K562 (cell line): Measurements from ENCODE around the gene DTX1. TPM values are rescaled to one million over a fixed set of nuclear protein-coding genes. Genes with fewer than 3 reads are reported as not detected.

Experiments
- HDAC2 ChIP-seq: fragments of 450-650 bp; IDR thresholded peaks from 2 replicates; pipeline ENCODE4 v1.6.1; 2016; ENCODE audit warnings: mild to moderate bottlenecking
- XRCC5 ChIP-seq: fragments of 200-400 bp; formaldehyde crosslinking; IDR thresholded peaks from 2 replicates; pipeline ENCODE4 v1.6.1; 2017; ENCODE audit warnings: low read depth, mild to moderate bottlenecking, low read length
- polyA plus RNA-seq, 8 experiments: library from polyadenylated mRNA; depleted of rRNA in 4 of 8; stranded (reverse) in 5 of 8; unstranded in 3 of 8; fragments of >200 nt; fragmentation: Nextera tagmentation in 2 of 8; fragmentation: Illumina TruSeq in 1 of 8; extraction: Ambion mirVana in 2 of 8; extraction: Trizol in 1 of 8; gene quantifications; 2 replicates each; pipeline versions ENCODE4 v1.2.1 to v1.2.3, GENCODE V29; 2011 to 2014; ENCODE audit warnings: inconsistent platforms in 1 of 8, missing spikeins in 1 of 8
- total RNA-seq, 7 experiments: library from RNA; depleted of rRNA in 6 of 7; stranded (reverse); fragments of >200 nt in 6 of 7; fragmentation: Illumina TruSeq in 2 of 7; extraction: Trizol in 2 of 7; gene quantifications; 2 replicates each; pipeline versions ENCODE4 v1.2.1 to v1.2.3, GENCODE V29; 2011 to 2021; ENCODE audit warnings: low replicate concordance in 1 of 7
- TF ChIP-seq, protein P1 (sequence below): fragments of 450-650 bp; IDR thresholded peaks from 2 replicates; pipeline ENCODE4 v1.6.1; 2016; ENCODE audit warnings: low read depth

DTX1 gene
- total and polyA plus RNA-seq, 9 of the 15 experiments (the other 6 are each of a cell fraction or from before 2014, with no cell fraction given): not detected

GRCh38 chr12:113135178-113136127 is 78.9 kb downstream of the DTX1 start, which contains the start of gene RASAL1 (continued):
- TF ChIP-seq, protein P1, sequence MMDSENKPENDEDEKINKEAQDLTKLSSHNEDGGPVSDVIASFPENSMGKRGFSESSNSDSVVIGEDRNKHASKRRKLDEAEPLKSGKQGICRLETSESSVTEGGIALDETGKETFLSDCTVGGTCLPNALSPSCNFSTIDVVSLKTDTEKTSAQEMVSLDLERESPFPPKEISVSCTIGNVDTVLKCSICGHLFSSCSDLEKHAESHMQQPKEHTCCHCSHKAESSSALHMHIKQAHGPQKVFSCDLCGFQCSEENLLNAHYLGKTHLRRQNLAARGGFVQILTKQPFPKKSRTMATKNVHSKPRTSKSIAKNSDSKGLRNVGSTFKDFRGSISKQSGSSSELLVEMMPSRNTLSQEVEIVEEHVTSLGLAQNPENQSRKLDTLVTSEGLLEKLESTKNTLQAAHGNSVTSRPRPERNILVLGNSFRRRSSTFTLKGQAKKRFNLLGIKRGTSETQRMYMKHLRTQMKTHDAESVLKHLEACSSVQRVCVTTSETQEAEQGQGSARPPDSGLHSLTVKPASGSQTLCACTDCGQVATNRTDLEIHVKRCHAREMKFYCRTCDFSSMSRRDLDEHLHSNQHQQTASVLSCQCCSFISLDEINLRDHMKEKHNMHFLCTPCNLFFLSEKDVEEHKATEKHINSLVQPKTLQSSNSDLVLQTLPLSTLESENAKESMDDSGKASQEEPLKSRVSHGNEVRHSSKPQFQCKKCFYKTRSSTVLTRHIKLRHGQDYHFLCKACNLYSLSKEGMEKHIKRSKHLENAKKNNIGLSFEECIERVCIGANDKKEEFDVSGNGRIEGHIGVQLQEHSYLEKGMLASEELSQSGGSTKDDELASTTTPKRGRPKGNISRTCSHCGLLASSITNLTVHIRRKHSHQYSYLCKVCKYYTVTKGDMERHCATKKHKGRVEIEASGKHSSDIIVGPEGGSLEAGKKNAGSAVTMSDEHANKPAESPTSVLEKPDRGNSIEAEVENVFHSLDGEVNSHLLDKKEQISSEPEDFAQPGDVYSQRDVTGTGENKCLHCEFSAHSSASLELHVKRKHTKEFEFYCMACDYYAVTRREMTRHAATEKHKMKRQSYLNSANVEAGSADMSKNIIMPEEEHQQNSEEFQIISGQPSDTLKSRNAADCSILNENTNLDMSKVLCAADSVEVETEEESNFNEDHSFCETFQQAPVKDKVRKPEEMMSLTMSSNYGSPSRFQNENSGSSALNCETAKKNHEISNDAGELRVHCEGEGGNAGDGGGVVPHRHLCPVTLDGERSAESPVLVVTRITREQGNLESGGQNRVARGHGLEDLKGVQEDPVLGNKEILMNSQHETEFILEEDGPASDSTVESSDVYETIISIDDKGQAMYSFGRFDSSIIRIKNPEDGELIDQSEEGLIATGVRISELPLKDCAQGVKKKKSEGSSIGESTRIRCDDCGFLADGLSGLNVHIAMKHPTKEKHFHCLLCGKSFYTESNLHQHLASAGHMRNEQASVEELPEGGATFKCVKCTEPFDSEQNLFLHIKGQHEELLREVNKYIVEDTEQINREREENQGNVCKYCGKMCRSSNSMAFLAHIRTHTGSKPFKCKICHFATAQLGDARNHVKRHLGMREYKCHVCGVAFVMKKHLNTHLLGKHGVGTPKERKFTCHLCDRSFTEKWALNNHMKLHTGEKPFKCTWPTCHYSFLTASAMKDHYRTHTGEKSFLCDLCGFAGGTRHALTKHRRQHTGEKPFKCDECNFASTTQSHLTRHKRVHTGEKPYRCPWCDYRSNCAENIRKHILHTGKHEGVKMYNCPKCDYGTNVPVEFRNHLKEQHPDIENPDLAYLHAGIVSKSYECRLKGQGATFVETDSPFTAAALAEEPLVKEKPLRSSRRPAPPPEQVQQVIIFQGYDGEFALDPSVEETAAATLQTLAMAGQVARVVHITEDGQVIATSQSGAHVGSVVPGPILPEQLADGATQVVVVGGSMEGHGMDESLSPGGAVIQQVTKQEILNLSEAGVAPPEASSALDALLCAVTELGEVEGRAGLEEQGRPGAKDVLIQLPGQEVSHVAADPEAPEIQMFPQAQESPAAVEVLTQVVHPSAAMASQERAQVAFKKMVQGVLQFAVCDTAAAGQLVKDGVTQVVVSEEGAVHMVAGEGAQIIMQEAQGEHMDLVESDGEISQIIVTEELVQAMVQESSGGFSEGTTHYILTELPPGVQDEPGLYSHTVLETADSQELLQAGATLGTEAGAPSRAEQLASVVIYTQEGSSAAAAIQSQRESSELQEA: no peak
- no peak for TF ChIP-seq XRCC5
- no peak for TF ChIP-seq HDAC2
- TF ChIP-seq, all 486 proteins: peak for 17
